IMR-90 (cell line): ENCODE results near the gene PSMB3. TPM values are rescaled to one million over a fixed set of nuclear protein-coding genes. Genes with fewer than 3 reads are reported as not detected.
A peak's percentile ranks its signal among the peaks of the same experiment; 100 is the strongest.

ENCODE experiments used
- ATAC-seq: fragments of 200-7000 bp; cut with Tn5 transposase; 2 replicates; pipeline ENCODE4 v1.9.1; 2020; ENCODE audit warnings: low read depth, mild to moderate bottlenecking, moderate library complexity
- BruUV-seq: library from RNA; stranded (reverse); fragments of 400-500 nt; replicated peaks from 2 replicates; lab custom pipeline; 2021; lab: Mats Ljungman, UMichigan
- CTCF ChIA-PET: fragments of 300-600 bp; formaldehyde crosslinking; extraction: SDS; loops from one replicate; lab custom pipeline; 2021; ENCODE audit warnings: antibody characterized with exemption; lab: Yijun Ruan, JAX
- POLR2A ChIA-PET: fragments of 300-600 bp; sonication (Branson Sonifier 250); formaldehyde crosslinking; loops from one replicate; lab custom pipeline; 2022; ENCODE audit warnings: antibody characterized with exemption; ENCODE audit not compliant: unreplicated experiment; lab: Charles Lee
- DNase-seq: peaks from one replicate; pipeline ENCODE4 v3.0.0; 2013
- H2AFZ ChIP-seq: replicated peaks from 2 replicates; pipeline ENCODE3; 2013; ENCODE audit warnings: low read length, mild to moderate bottlenecking; ENCODE audit not compliant: poor library complexity
- H2AK5ac ChIP-seq: 2 replicates; pipeline ENCODE4 v1.6.1; 2013; ENCODE audit warnings: low read depth, low read length, inconsistent platforms
- H2AK9ac ChIP-seq: replicated peaks from 2 replicates; pipeline ENCODE3; 2013; ENCODE audit warnings: mild to moderate bottlenecking, low read depth, low read length, moderate library complexity; ENCODE audit not compliant: poor library complexity
- H2BK120ac ChIP-seq: 2 replicates; pipeline ENCODE4 v1.6.1; 2013; ENCODE audit warnings: low read depth, low read length, inconsistent platforms
- H2BK15ac ChIP-seq: 3 replicates; pipeline ENCODE4 v1.6.1; 2013; ENCODE audit warnings: low read depth, low read length, inconsistent platforms
- H2BK20ac ChIP-seq: 2 replicates; pipeline ENCODE4 v1.6.1; 2013; ENCODE audit warnings: low read depth, mild to moderate bottlenecking, inconsistent platforms, low read length, moderate library complexity
- H2BK5ac ChIP-seq: 2 replicates; pipeline ENCODE4 v1.6.1; 2013; ENCODE audit warnings: mild to moderate bottlenecking, low read depth, low read length, inconsistent platforms; ENCODE audit not compliant: poor library complexity, severe bottlenecking
- H3K14ac ChIP-seq: replicated peaks from 2 replicates; pipeline ENCODE4 v1.6.1; 2013; ENCODE audit warnings: low read depth, low read length, inconsistent platforms
- H3K18ac ChIP-seq: 2 replicates; pipeline ENCODE4 v1.6.1; 2013; ENCODE audit warnings: low read depth, low read length, control low read depth
- H3K23ac ChIP-seq: 2 replicates; pipeline ENCODE4 v1.6.1; 2013; ENCODE audit warnings: low read depth, low read length, inconsistent platforms
- H3K27ac ChIP-seq: 2 replicates; pipeline ENCODE4 v1.5.1; 2013; ENCODE audit warnings: mild to moderate bottlenecking, control low read depth, low read length; ENCODE audit not compliant: insufficient read depth
- H3K27me3 ChIP-seq: 2 replicates; pipeline ENCODE4 v1.6.1; 2013; ENCODE audit warnings: low read length; ENCODE audit not compliant: control insufficient read depth, insufficient read depth
- H3K36me3 ChIP-seq: 2 replicates; pipeline ENCODE4 v1.6.1; 2013; ENCODE audit warnings: low read length, mixed read lengths; ENCODE audit not compliant: control insufficient read depth, insufficient read depth
- H3K4ac ChIP-seq: 2 replicates; pipeline ENCODE4 v1.6.1; 2013; ENCODE audit warnings: low read depth, low read length, inconsistent platforms
- H3K4me1 ChIP-seq: 2 replicates; pipeline ENCODE4 v1.6.1; 2013; ENCODE audit warnings: low read length, mixed read lengths; ENCODE audit not compliant: control insufficient read depth, insufficient read depth
- H3K4me2 ChIP-seq: 2 replicates; pipeline ENCODE4 v1.6.1; 2013; ENCODE audit warnings: low read depth, mild to moderate bottlenecking, control low read depth, low read length, moderate library complexity
- H3K4me3 ChIP-seq: 2 replicates; pipeline ENCODE4 v1.5.1; 2013; ENCODE audit warnings: low read depth, mild to moderate bottlenecking, control low read depth, low read length, moderate library complexity; ENCODE audit not compliant: insufficient read depth
- H3K56ac ChIP-seq: 2 replicates; pipeline ENCODE4 v1.6.1; 2013; ENCODE audit warnings: low read length, inconsistent platforms; ENCODE audit not compliant: insufficient read depth; ENCODE audit errors: extremely low read depth
- H3K79me1 ChIP-seq, 2 experiments: 2 replicates each; pipeline ENCODE4 v1.6.1; 2013; ENCODE audit warnings: low read length in 2 of 2, inconsistent platforms in 1 of 2, low read depth in 1 of 2
- H3K9ac ChIP-seq: 2 replicates; pipeline ENCODE4 v1.6.1; 2013; ENCODE audit warnings: low read depth, low read length, control low read depth
- H3K9me1 ChIP-seq: 2 replicates; pipeline ENCODE4 v1.6.1; 2013; ENCODE audit warnings: low read length, inconsistent platforms; ENCODE audit not compliant: insufficient read depth
- H3K9me3 ChIP-seq: 2 replicates; pipeline ENCODE4 v1.6.1; 2013; ENCODE audit warnings: low read length; ENCODE audit not compliant: control insufficient read depth, insufficient read depth
- H4K20me1 ChIP-seq: 2 replicates; pipeline ENCODE4 v1.6.1; 2013; ENCODE audit warnings: low read length, inconsistent platforms; ENCODE audit not compliant: insufficient read depth
- H4K5ac ChIP-seq: 2 replicates; pipeline ENCODE4 v1.6.1; 2013; ENCODE audit warnings: mild to moderate bottlenecking, low read depth, low read length, control low read depth
- H4K8ac ChIP-seq, 2 experiments: 2 replicates each; pipeline ENCODE4 v1.6.1; 2013; ENCODE audit warnings: low read depth in 2 of 2, low read length in 2 of 2, control low read depth in 1 of 2, inconsistent platforms in 1 of 2
- H4K91ac ChIP-seq: 2 replicates; pipeline ENCODE4 v1.6.1; 2013; ENCODE audit warnings: low read depth, low read length, inconsistent platforms; ENCODE audit not compliant: insufficient read depth
- BHLHE40 ChIP-seq: fragments of 150-350 bp; IDR thresholded peaks from 2 replicates; pipeline ENCODE4 v1.6.1; 2016; ENCODE audit warnings: mild to moderate bottlenecking, low read depth, low read length
- CHD1 ChIP-seq: IDR thresholded peaks from 2 replicates; pipeline ENCODE4 v1.6.1; 2012; ENCODE audit warnings: low read depth, low read length, improper control_type of control experiment
- ELK1 ChIP-seq: fragments of 150-350 bp; IDR thresholded peaks from 2 replicates; pipeline ENCODE4 v1.6.1; 2016; ENCODE audit warnings: low read depth, mild to moderate bottlenecking, low read length, moderate library complexity, borderline replicate concordance
- MAFK ChIP-seq: IDR thresholded peaks from 2 replicates; pipeline ENCODE4 v1.6.1; 2012; ENCODE audit warnings: low read depth, low read length, improper control_type of control experiment
- MAZ ChIP-seq: IDR thresholded peaks from 2 replicates; pipeline ENCODE4 v1.6.1; 2012; ENCODE audit warnings: low read depth, mild to moderate bottlenecking, low read length, improper control_type of control experiment, moderate library complexity, borderline replicate concordance
- MXI1 ChIP-seq: IDR thresholded peaks from 2 replicates; pipeline ENCODE4 v1.6.1; 2012; ENCODE audit warnings: low read depth, mild to moderate bottlenecking, low read length, moderate library complexity, borderline replicate concordance
- POLR2A ChIP-seq: IDR thresholded peaks from 2 replicates; pipeline ENCODE4 v1.6.1; 2012; ENCODE audit warnings: mild to moderate bottlenecking, low read depth, low read length
- RCOR1 ChIP-seq: IDR thresholded peaks from 2 replicates; pipeline ENCODE4 v1.6.1; 2012; ENCODE audit warnings: mild to moderate bottlenecking, low read length, improper control_type of control experiment; ENCODE audit not compliant: insufficient replicate concordance
- SMC3 ChIP-seq: fragments of 150-350 bp; IDR thresholded peaks from 2 replicates; pipeline ENCODE4 v1.6.1; 2016; ENCODE audit warnings: low read depth, mild to moderate bottlenecking, antibody characterized with exemption, low read length, moderate library complexity
- WGBS, 2 experiments: methylation state at CpG; one replicate each; pipeline versions ENCODE4 v1.1.5 to v1.1.7; 2013; ENCODE audit warnings: missing lambda C conversion rate in 2 of 2; ENCODE audit not compliant: insufficient read length in 1 of 2; ENCODE audit errors: extremely low coverage in 2 of 2; 5-methylcytosine and 5-hydroxymethylcytosine counted together
- dilution Hi-C: fragments of 300-500 bp; cut with HindIII; formaldehyde crosslinking; loops from one replicate; pipeline ENCODE4 v1.14.3; 2018; ENCODE audit warnings: low sequenced_read_pairs; ENCODE audit not compliant: unreplicated experiment
- in situ Hi-C: fragments of 300-500 bp; cut with MboI; formaldehyde crosslinking; loops from 3 replicates; pipeline ENCODE4 v1.14.3; 2019; ENCODE audit warnings: low sequenced_read_pairs, inconsistent platforms, mixed read lengths
- intact Hi-C: fragments of 100-400 bp; cut with micrococcal nuclease; formaldehyde crosslinking; loops from 2 replicates; pipeline ENCODE4 v1.10.0; 2022
- polyA plus RNA-seq, 3 experiments: library from polyadenylated mRNA; depleted of rRNA; stranded (reverse); fragments of >200 nt; gene quantifications; 2 replicates each; pipeline ENCODE4 v1.2.3, GENCODE V29; 2012; ENCODE audit warnings: low replicate concordance in 1 of 3
- total RNA-seq: library from RNA; depleted of rRNA; stranded (reverse); fragments of >200 nt; gene quantifications from 2 replicates; pipeline ENCODE4 v1.2.3, GENCODE V29; 2012
- TF ChIP-seq, protein P1 (sequence below): conservative IDR thresholded peaks from 2 replicates; pipeline ENCODE4 v1.5.1; 2012; ENCODE audit warnings: mild to moderate bottlenecking, low read depth, low read length, improper control_type of control experiment

The PSMB3 gene
- total and polyA plus RNA-seq, 2 of the 4 experiments (the other 2 are of a cell fraction) = 480 to 828 TPM

DNA sequence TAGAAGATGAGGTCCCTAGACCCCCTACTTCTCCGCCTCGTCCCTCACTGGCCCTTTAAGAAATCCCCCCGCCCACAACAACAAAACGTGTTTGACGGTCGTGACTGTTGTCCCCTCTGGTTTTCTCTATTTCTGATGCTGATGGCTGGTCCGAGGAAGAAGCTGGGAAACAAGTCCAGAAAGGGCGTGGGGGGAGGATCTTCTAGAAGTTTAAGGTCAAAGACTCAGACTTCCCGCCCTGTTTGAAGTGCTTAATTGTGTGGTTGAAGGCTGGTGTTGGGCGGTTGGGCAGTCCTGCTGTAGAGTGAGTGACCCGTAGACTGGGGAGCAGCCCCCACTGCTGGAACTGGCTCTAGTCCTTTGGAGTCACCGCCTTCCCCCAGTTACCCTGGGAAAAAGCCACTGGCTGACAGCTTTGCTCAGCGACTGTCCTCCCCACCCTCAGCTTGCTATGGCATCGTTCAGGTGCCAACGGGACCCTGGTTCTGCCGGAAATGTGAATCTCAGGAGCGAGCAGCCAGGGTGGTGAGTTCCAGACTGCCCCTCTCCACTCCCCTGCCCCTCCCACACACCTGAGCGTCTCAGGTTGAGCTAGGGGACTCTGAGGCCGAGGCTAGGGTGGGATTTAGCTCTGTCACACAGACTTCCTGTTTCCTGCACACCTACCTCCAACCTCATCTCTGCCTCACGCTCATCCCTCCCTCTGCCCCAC is 45.9 kb upstream of the PSMB3 start:
- ChIA-PET POLR2A (no interaction called here), CTCF (no interaction called here)
- Histone ChIP-seq H4K20me1 (peaks cover 27% of the 10 kb centered on the region; the same call in 1 of the 2 replicates), H4K8ac (peak overlapping the region in 1 of 2 experiments; percentile 29; a peak in 1 of 4 replicates), H3K18ac (no peak overlapping the region), H3K23ac (peak overlapping the region; percentile 86; the same call in 1 of the 2 replicates), H3K36me3 (peaks cover 20% of the 10 kb centered on the region; the same call in 1 of the 2 replicates), H3K14ac (0 out of 2 replicates have a peak overlapping the region, but pooled peaks have one; percentile 14), H3K27me3 (no peaks in the 10 kb centered on the region), H3K27ac (peak overlapping the region; percentile 3; the same call in 1 of the 2 replicates), H3K4ac (peak overlapping the region; percentile 48), H3K4me3 (peak overlapping the region; percentile 68), H4K5ac (no peak overlapping the region), H3K9ac (peak overlapping the region; percentile 71), H2BK120ac (no peak overlapping the region), H3K4me1 (peaks cover 11% of the 10 kb centered on the region), H2AFZ (peak overlapping the region; percentile 90), H2AK9ac (peak overlapping the region; percentile 97), H3K56ac (no peak overlapping the region), H2BK5ac (no peak overlapping the region), H3K9me3 (no peaks in the 10 kb centered on the region), H3K9me1 (peaks cover 7% of the 10 kb centered on the region; the same call in 1 of the 2 replicates), H4K91ac (no peak overlapping the region), H2BK15ac (0 out of 3 replicates have a peak overlapping the region, but pooled peaks have one; percentile 36), H3K4me2 (peak overlapping the region; percentile 93), H3K79me1 (peaks cover 22 to 69% of the 10 kb centered on the region in 2 experiments; a peak in 3 of 4 replicates), H2AK5ac (peak overlapping the region; percentile 27), H2BK20ac (no peak overlapping the region)
- 38% methylated on average over 3 of the region's 20 CpGs; no CpG with 5 or more reads in 1 of the 2 experiments for WGBS, 2 experiments
- TF ChIP-seq CHD1 = no peak
- no peak for TF ChIP-seq POLR2A
- TF ChIP-seq, protein P1, sequence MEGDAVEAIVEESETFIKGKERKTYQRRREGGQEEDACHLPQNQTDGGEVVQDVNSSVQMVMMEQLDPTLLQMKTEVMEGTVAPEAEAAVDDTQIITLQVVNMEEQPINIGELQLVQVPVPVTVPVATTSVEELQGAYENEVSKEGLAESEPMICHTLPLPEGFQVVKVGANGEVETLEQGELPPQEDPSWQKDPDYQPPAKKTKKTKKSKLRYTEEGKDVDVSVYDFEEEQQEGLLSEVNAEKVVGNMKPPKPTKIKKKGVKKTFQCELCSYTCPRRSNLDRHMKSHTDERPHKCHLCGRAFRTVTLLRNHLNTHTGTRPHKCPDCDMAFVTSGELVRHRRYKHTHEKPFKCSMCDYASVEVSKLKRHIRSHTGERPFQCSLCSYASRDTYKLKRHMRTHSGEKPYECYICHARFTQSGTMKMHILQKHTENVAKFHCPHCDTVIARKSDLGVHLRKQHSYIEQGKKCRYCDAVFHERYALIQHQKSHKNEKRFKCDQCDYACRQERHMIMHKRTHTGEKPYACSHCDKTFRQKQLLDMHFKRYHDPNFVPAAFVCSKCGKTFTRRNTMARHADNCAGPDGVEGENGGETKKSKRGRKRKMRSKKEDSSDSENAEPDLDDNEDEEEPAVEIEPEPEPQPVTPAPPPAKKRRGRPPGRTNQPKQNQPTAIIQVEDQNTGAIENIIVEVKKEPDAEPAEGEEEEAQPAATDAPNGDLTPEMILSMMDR = no peak
- no peak for TF ChIP-seq ELK1
- TF ChIP-seq MAFK = no peak
- TF ChIP-seq MXI1 = no peak
- TF ChIP-seq SMC3 = no peak
- no peak for TF ChIP-seq RCOR1
- TF ChIP-seq MAZ = no peak
- no peak for TF ChIP-seq BHLHE40
- DNase-seq = no peak
- BruUV-seq = no TSS peak
- dilution Hi-C loops = no loop called here
- ATAC-seq = no peak
- in situ Hi-C loops = no loop called here
- intact Hi-C loops = no loop called here
